ENCODE results near the gene ELAVL3.
"Not testable (repeated sequence)": the region's sequence is repeated elsewhere in the genome, so short reads cannot be mapped to it uniquely, and the experiment has no call there.

ELAVL3 gene

GRCh38 chr19:11489378-11489777, 8.5 kb upstream of the ELAVL3 start:
- DNase-seq (ENCODE audit: low read depth, low spot score), result no peak
- no peak overlapping the region for H3K27ac ChIP-seq

DNA sequence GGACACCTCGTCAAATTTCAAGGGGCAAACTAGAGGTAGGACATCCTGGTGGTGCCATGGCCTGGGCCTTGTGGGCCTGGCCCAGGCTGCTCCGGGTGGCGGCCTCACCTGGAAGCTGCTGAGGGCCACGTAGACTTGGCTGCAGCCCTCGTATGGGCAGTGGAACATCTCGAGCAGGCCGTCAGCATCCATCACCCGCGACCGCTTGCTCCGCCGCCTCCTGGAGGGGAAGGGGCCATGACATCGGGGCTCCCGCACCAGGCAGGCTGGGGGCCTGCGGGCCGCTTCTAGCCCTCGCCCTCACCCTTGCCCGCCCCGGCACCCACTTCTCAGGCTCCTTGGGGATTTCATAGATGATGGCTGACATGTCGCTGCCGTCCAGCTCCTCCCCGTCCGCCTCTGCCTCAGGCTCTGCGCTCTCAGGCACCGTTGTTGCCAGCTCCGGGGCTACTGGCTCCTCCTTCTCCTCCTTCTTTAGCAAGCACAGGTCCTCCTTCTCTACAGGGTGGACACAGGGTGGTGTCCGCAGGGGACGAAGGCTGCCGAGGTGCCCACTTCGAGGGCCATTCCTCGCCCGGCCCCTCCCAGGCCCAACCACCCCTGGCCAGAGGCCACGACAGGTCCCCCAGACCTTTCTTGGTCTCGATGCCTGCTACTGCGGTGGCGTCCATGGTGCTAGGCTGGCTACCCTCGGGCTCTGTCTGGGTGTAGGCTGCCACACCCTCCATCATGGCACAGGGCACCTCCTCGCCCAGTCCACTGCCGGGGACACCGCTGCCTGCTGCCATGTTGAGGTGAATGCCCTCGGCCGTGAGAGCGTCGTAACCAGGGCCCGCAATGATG, 6.0 kb upstream of the ELAVL3 start:
- DNase-seq (ENCODE audit: low read depth, low spot score), result no peak
- H3K27ac ChIP-seq, result no peak overlapping the region

- DNase-seq (ENCODE audit: low read depth, low spot score), result no peak
Observed at GRCh38 chr19:11485245-11485837, 4.5 kb upstream of the ELAVL3 start.

GRCh38 chr19:11483366-11484111, 2.7 kb upstream of the ELAVL3 start:
- no peak for DNase-seq (ENCODE audit: low read depth, low spot score)
- no peak overlapping the region for H3K27ac ChIP-seq

More at GRCh38 chr19:11485245-11485837, 4.5 kb upstream of the ELAVL3 start:
- no peak overlapping the region for H3K27ac ChIP-seq

DNA sequence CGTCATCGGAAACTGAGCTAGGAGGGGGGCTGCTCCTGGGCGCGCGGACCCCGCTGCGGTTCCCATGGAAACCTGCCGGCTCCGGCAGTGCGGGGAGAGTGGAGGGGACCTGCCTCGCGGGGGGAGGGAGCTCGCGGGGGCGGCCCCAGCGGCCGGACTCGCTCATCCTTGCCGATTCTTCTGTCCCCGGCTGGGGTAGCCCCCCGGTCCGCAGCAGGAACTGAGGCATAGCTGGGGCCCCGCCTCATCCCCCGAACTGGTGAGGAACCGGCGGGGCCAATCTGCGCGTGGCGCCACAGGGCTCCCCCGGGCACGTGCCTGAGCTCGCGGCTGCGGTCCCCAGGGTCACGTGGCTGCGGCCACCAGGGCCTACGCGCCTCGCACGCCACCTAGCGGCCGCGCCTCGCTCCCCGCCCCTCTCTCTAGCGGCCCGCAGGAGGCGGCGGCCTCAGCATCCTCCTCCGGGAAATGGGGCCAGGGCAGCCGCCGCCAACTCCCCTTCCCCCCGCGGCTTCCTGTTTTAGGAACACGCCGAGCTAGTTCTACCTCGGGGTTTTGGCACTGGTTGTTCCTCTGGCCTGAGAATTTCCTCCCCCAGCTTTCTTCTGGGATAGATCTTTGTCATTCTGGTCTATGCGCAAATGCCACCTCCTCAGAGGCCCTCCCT, 1.7 kb upstream of the ELAVL3 start:
- no peak overlapping the region for H3K27ac ChIP-seq

DNA sequence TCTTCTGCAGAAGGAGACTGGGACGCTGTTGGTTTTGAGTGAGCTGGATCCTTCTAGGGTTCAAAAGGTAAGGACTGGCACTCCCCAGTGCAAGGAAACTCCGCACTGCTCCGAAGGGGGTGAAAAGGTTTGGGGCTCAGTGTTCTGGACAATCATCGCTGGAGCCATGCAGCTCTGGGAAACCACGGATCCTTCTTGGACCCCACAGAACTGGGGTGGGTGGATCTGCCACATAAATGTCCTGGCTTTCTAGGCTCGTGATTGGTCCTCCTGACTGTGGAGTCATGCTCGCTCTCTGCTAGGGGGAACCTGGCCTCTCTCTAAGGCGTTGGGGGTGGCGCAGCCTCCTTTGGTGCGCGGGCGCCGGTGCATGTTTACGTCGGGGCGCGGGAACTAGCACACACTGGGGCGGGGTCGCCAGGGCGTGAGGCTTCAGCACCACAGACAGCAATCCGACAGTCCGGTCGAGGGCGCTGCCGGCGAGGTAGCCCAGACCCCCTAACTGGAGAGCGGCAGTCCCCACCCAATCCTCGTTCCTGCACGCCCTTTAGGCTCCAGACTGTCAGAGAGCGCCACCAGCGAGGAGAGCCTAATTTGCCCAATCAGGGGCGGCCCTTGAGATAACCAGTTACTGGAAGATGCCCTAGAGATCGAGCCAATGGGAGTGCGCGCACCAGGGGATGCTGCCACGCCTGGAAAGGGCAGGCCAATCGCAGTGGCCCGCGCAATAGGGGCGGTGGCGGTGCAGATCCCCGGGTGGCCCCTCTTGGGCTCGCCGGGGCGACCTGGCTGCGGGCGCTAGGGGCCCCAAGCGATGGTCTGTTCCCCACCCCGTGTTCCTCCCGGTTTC, 913 bp upstream of the ELAVL3 start:
- no peak overlapping the region for H3K27ac ChIP-seq
- peak; percentile 41 for DNase-seq (ENCODE audit: low read depth, low spot score)

More for the DNA sequence above, 1.7 kb upstream of the ELAVL3 start:
- no peak for DNase-seq (ENCODE audit: low read depth, low spot score)

DNA sequence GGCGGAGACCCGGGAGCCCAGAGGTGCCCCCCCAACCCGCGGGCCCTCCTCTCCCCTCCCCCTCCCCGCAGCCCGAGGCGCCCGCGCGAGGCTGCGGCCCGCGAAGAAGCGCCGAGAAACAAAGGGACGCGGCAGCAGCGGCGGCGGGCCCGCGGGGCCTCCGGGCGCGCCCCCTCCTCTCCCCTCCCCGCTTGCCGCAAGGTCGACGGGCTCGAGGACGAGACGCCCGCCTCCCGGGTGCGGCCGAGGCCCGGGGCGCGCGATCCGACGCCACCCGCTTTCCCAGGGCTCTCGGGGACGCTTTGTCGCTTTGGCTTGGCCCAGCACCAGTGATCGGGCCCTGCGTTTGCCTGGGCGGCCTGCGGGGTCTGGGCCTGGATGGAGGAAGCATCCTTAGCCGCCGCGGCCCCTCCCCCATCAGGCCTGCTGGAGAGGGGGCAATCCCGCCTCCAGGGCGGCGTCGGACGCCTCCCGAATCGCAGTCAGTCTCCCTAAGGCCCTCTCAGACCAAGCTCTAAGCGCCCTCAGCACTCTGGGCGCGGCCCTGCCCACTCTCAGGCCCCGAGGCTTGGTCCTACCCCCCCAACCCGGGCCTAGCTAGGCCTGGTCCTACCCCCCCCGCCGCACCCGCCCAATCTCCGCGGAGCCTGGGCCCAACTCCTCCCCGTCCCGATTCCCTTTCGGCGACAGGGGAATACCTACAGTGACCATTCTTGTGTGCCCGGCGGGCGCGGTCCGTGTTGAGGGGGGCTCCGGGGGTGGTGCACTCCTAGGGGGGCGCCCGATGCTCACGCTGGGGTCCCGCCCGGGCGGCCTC, 740 bp downstream of the ELAVL3 start:
- no peak for DNase-seq (ENCODE audit: low read depth, low spot score)
- no peak overlapping the region for H3K27ac ChIP-seq

- no peak overlapping the region for H3K27ac ChIP-seq
- DNase-seq (ENCODE audit: low read depth, low spot score), result no peak
Observed at GRCh38 chr19:11479090-11479897, 1.6 kb downstream of the ELAVL3 start.

DNA sequence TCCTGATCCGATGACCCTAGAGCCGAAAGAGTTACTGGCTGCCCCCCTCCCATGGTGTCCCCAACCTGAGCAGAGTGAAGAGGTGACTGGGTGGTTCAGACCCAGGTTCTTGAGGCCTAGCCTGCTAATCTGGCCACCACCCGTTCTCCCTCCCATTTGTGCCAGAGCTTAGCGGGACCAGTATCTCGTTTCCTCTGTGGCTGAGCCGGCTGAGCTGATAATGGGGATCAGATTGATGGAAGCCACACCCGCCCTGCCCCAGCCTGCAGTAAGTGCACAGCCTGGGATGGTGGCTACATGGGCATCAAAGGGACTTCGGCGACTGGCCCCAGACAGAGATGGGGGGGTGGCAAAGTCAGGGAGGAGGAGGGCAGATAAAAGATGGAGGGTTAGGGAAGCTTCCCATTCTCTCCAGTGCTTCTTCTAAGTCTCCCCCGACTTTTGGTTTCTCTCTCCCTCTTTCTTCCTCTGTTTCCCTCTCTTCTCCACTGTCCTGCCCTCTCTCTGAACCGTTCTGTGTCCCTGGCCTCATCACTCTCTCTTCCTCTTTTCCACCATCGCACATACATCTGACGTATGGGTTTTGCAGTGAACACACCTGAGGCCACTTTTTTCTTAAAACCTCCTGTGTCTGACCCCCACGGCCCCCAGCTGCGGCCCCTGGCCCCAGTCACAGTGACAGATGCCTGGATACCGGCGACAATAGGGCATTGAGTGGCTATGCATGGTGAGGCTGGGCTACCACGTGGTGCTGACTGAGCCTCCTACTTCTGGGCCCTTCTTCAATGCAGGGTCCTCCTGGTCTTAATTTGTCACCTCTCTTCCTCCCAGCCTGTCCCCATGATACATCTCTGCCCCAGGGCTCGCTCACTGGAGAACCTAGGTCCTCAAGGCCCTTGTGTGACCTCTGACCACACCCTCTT, 2.4 kb downstream of the ELAVL3 start:
- H3K27ac ChIP-seq, result no peak overlapping the region

DNA sequence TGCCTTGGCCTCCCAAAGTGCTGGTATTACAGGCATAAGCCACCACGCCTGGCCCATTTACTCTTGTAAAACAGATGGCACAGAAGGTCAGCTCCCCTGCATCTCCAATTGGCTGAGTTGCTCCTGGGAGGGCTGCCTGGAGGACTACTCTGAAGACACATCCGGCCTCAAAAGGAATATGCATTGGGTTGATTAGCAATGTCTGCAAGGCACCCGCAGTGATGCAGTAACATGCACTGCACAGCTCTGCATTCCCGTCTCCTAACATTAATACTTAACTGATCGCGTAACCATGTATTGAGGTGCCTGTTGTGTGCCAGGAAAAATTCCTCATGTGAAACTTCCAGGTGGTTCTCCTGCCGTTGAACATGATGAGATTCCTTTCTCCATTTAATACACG, 5.0 kb downstream of the ELAVL3 start:
- DNase-seq (ENCODE audit: low read depth, low spot score), result no peak
- H3K27ac ChIP-seq, result no peak overlapping the region

More for the DNA sequence above, 2.4 kb downstream of the ELAVL3 start:
- no peak for DNase-seq (ENCODE audit: low read depth, low spot score)

- DNase-seq (ENCODE audit: low read depth, low spot score); H3K27ac ChIP-seq: not testable (repeated sequence)
Observed at GRCh38 chr19:11475343-11475742, 5.5 kb downstream of the ELAVL3 start.

DNA sequence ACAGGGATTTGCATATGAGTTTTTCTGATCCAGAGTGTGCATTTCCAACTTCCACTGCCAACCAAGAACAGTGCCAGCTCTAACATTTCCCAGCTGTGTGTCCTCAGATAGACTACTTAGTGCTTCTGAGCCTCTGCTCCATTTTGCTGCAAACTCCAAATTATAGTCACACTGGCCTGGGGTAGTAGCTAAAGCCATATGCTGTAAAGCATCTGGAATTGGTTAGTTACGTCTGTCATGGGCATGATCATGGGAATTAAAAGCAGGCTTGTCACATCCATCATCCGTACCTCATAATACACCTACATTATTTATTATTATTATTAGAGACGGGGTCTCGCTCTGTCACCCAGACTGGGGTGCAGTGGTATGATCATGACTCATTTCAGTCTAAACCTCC, 7.1 kb downstream of the ELAVL3 start:
- no peak overlapping the region for H3K27ac ChIP-seq
- no peak for DNase-seq (ENCODE audit: low read depth, low spot score)

GRCh38 chr19:11468266-11468845, 12.5 kb downstream of the ELAVL3 start:
- H3K27ac ChIP-seq; DNase-seq (ENCODE audit: low read depth, low spot score): not testable (repeated sequence)

DNA sequence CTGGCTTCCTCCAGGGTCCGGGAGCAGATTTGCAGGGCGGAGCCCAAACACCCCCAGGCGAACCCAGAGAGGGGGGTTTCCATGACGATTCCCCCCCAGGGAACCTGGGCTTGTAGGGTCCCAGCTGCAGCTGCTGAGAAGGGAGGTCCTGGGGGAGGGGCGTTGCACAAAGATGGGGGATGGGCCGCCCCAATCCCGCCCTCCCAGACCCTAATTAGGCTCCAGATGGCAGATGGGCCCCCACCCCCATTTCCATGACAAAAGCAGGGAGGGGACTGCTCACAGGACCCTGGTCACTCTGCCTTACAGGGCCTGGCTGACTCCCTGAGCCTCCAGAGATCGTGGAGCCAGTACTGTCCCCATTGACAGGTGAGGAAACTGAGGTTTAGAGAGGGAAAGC, 15.2 kb downstream of the ELAVL3 start:
- no peak overlapping the region for H3K27ac ChIP-seq
- DNase-seq (ENCODE audit: low read depth, low spot score), result no peak

DNA sequence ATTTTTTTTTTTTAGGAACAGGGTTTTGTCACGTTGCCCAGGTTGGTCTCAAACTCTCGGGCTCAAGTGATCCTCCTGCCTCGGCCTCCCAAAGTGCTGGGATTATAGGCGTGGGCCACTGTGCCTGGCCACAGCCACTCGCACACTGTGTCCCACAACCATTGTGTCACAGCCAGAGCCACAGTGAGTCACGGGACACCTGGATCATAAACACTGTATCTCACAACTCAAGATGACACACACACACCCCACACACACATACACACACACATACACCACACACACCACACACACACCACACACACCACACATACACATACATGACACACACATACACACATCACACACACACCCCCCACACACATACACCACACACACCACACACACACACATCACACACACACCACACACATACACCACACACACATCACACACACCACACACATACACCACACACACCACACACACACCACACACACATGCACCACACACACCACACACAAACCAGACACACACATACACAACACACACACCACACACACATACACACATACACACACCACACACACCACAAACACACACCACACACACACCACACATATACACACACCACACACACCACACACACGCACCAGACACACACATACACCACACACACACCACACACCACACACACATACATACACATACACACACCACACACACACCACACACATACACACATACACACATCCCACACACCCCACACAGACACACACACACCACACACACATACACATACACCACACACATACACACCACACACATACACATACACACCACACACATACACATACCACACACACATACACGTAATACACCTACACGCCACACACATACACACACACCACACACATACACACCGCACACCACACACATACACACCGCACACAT, 16.2 kb downstream of the ELAVL3 start:
- no peak overlapping the region for H3K27ac ChIP-seq
- no peak for DNase-seq (ENCODE audit: low read depth, low spot score)

- no peak for DNase-seq (ENCODE audit: low read depth, low spot score)
- H3K27ac ChIP-seq, result no peak overlapping the region
Observed at GRCh38 chr19:11463391-11463790, 17.5 kb downstream of the ELAVL3 start.
